GM12891 (cell line): Measurements from ENCODE around the gene GOLGA7B.

Experiments used
- PAX5 ChIP-seq: IDR thresholded peaks from 2 replicates; pipeline ENCODE4 v1.6.1; 2011; ENCODE audit warnings: low read length, moderate library complexity, mild to moderate bottlenecking; ENCODE audit not compliant: insufficient read depth, severe bottlenecking
- POLR2A ChIP-seq: IDR thresholded peaks from 2 replicates; pipeline ENCODE4 v1.6.1; 2011; ENCODE audit warnings: low read depth, low read length, control low read depth
- POLR2AphosphoS5 ChIP-seq: IDR thresholded peaks from 2 replicates; pipeline ENCODE4 v1.6.1; 2011; ENCODE audit warnings: low read depth, low read length, control low read depth
- SPI1 ChIP-seq: IDR thresholded peaks from 2 replicates; pipeline ENCODE4 v1.6.1; 2011; ENCODE audit warnings: low read depth, low read length, control low read depth
- TAF1 ChIP-seq: IDR thresholded peaks from 2 replicates; pipeline ENCODE4 v1.6.1; 2011; ENCODE audit warnings: low read depth, low read length, control low read depth

GRCh38 chr10:97879241-97879640 lies 29.6 kb downstream of the GOLGA7B start:
- no peak for TF ChIP-seq TAF1
- TF ChIP-seq POLR2A = no peak
- no peak for TF ChIP-seq POLR2AphosphoS5
- TF ChIP-seq SPI1 = no peak
- TF ChIP-seq PAX5 = no peak
